Adrenal gland (tissue), 12 donors: ENCODE results near the gene RRAD. TPM values are rescaled to one million over a fixed set of nuclear protein-coding genes. Genes with fewer than 3 reads are reported as not detected.
"Not testable (repeated sequence)": the region's sequence is repeated elsewhere in the genome, so short reads cannot be mapped to it uniquely, and the experiment has no call there.

ENCODE experiments used
- DNase-seq, 7 donors: peaks; one replicate each; pipeline ENCODE4 v3.0.0-alpha.2; 2019 to 2020
- H3K27ac ChIP-seq, 5 donors: fragments of 200-600 bp; sonication (generic) in 4 of 5; 1 replicate in 3 of 5; 2 replicates in 2 of 5; pipeline versions ENCODE4 v1.5.1 to v1.8.0; 2016 to 2020; ENCODE audit warnings: mild to moderate bottlenecking in 1 of 5
- H3K27me3 ChIP-seq: fragments of 200-600 bp; 2 replicates; pipeline ENCODE4 v1.8.0; 2021
- H3K36me3 ChIP-seq, 2 donors: fragments of 200-600 bp; replicated peaks in 1 of 2; 1 replicate in 1 of 2; 2 replicates in 1 of 2; pipeline versions ENCODE4 v1.5.1 to v1.8.0; 2018 to 2022
- H3K4me1 ChIP-seq, 2 donors: fragments of 200-600 bp; replicated peaks in 1 of 2; 1 replicate in 1 of 2; 2 replicates in 1 of 2; pipeline versions ENCODE4 v1.5.1 to v1.8.0; 2018 to 2021
- H3K4me3 ChIP-seq, 4 donors: fragments of 200-600 bp; sonication (generic) in 3 of 4; one replicate each; pipeline ENCODE4 v1.5.1; 2016 to 2018
- H3K9me3 ChIP-seq, 3 donors: fragments of 200-600 bp; sonication (generic) in 1 of 3; replicated peaks in 1 of 3; 1 replicate in 2 of 3; 2 replicates in 1 of 3; pipeline versions ENCODE4 v1.5.1 to v1.8.0; 2016 to 2021
- POLR2A ChIP-seq, 2 donors: fragments of 450-650 bp; IDR thresholded peaks; one replicate each; pipeline ENCODE4 v1.6.1; 2017; ENCODE audit warnings: antibody characterized with exemption in 2 of 2, mild to moderate bottlenecking in 2 of 2, moderate library complexity in 1 of 2
- WGBS, 4 donors: extraction: QIAGEN DNeasy Blood & Tissue Kit in 2 of 4; methylation state at CpG; one replicate each; pipeline versions ENCODE4 v1.1.5 to v1.1.7; 2013 to 2017; 5-methylcytosine and 5-hydroxymethylcytosine counted together
- intact Hi-C, 2 donors: fragments of 100-400 bp; cut with DNase I; formaldehyde crosslinking; loops; one replicate each; pipeline versions ENCODE4 v1.14.1 to v1.15.0; 2022 to 2023
- polyA plus RNA-seq, 3 donors: library from polyadenylated mRNA; stranded (reverse); fragments of 200-250 nt in 2 of 3; fragments of 350-450 nt in 1 of 3; fragmentation: Illumina TruSeq in 1 of 3; extraction: RNeasy Lipid Tissue Mini Kit (QIAGEN cat#74804) in 1 of 3; gene quantifications; one replicate each; pipeline ENCODE4 v1.2.3, GENCODE V29; 2013 to 2014
- total RNA-seq, 9 donors: library from RNA; depleted of rRNA in 4 of 9; stranded (reverse); fragments of >200 nt in 4 of 9; fragments of 120-200 nt in 1 of 9; fragmentation: NEBNext Ultra II Directional in 1 of 9; extraction: Animal tissue kit (Norgen Biotek cat#: 25700) in 1 of 9; gene quantifications; one replicate each; pipeline versions ENCODE4 v1.1.0 to v1.2.4, GENCODE V29; 2013 to 2023
- TF ChIP-seq, protein P1 (sequence below), 6 experiments: fragments of 450-650 bp in 4 of 6; fragments of 200-600 bp in 2 of 6; sonication (generic) in 1 of 6; IDR thresholded peaks; 1 replicate in 5 of 6; 2 replicates in 1 of 6; pipeline versions ENCODE4 v1.5.1 to v1.8.0; 2016 to 2021; ENCODE audit warnings: antibody characterized with exemption in 6 of 6, mild to moderate bottlenecking in 2 of 6, moderate library complexity in 1 of 6
- donor health status: healthy with polysubstance abuse.
- donor health status: Bipolar disorder and iron deficiency.
- donor health status: DM: yes; HTN: yes; CAD: no.
- donor health status: DM: no; HTN: no; CAD: no.
- donor health status: DM: no; HTN: no; CAD: no.
- donor health status: DM: yes; HTN: yes; CAD: no.

RRAD gene
- total and polyA plus RNA-seq, 12 donors: 0.22 to 52.5 (median 13.0) TPM

DNA sequence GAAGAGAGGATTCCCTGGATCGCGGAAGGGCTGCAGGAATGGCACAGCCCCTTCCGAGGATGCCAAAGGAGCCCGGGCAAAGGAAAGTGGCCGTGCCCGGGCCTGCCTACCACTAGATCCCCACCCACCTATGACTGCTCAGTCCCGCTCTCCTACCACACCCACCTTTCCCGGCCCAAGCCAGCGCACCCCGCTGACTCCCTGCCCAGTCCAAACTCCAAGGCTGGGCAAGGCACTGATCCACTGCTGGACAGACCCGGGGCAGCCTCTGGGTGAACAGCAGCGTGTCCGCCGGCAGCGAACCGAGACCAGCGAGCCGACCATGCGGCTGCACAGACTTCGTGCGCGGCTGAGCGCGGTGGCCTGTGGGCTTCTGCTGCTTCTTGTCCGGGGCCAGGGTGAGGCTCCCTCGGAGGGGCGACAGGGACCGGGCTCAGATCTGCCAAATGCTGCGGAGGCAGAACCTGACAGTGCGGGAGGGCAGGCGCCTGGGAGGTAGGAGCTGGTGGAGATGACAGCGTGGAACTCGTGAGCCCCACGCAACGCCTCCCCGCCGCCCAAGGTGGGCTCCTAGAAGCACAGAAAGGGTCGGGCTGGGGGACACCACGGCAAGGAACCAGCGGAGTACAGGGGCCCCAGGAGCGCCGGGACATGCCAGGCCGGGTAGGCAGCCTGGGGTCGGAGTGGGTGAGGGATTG, 10.1 kb upstream of the RRAD start, which contains the start of gene CES2:
CES2 (plus strand) TSS at position 203 of the 698 bp plus-strand sequence; CDS start at position 323, 120 bp downstream.
- WGBS, 4 donors: 10 to 27% (median 21%) methylated on average over 6 to 44 of the region's 44 CpGs
- Histone ChIP-seq H3K4me1 (peaks cover 20 to 42% of the 10 kb centered on the region in 2 donors), H3K9me3 (no peaks in the 10 kb centered on the region), H3K4me3 (peak within 1 kb of the TSS; percentile 80 to 89 (median 82)), H3K27ac (peak within 1 kb of the TSS; percentile 54 to 97 (median 85)), H3K36me3 (peaks cover 0 to 29% of the 10 kb centered on the region in 2 donors), H3K27me3 (no peaks in the 10 kb centered on the region)
- intact Hi-C loops: no loop called here
- DNase-seq: peak; percentile 79 to 92 (median 90)
- TF ChIP-seq, protein P1, sequence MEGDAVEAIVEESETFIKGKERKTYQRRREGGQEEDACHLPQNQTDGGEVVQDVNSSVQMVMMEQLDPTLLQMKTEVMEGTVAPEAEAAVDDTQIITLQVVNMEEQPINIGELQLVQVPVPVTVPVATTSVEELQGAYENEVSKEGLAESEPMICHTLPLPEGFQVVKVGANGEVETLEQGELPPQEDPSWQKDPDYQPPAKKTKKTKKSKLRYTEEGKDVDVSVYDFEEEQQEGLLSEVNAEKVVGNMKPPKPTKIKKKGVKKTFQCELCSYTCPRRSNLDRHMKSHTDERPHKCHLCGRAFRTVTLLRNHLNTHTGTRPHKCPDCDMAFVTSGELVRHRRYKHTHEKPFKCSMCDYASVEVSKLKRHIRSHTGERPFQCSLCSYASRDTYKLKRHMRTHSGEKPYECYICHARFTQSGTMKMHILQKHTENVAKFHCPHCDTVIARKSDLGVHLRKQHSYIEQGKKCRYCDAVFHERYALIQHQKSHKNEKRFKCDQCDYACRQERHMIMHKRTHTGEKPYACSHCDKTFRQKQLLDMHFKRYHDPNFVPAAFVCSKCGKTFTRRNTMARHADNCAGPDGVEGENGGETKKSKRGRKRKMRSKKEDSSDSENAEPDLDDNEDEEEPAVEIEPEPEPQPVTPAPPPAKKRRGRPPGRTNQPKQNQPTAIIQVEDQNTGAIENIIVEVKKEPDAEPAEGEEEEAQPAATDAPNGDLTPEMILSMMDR (IDR thresholded peaks at IDR 0.05): no peak
- TF ChIP-seq POLR2A (IDR thresholded peaks at IDR 0.05): peak in 1 of 2 donors; percentile 88

DNA sequence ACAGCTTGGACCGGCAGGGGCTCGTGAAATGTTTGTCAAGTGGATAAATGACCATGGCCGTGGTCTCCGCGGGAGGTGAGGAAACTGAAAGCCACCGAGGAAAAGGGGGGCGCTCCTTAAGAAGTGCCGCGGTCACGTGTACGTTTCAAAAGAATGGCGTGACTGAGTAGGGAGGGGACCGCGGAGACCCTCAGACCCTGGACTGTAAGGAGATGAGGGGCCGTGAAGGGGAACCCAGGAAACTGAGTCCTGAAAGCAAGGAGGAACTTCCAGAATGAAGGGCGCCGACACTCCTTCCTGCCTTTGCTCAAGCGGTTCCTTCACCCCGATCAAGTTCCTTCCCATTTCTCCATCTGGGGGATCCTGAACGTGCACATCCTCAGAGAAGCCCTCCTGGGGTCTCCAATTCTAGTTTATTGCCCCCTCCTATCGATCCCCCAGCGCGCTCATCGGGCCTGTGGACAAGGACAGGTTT, 9.5 kb upstream of the RRAD start:
- intact Hi-C loops: loop anchor here in 1 of 2 donors (5.0 kb wide), 1 partner anchor 38 kb away; no protein-coding TSS in a partner anchor
- Histone ChIP-seq H3K36me3 (peaks cover 0 to 25% of the 10 kb centered on the region in 2 donors), H3K27ac (peak overlapping the region; percentile 54 to 97 (median 85)), H3K4me3 (peak overlapping the region; percentile 80 to 89 (median 82)), H3K4me1 (peaks cover 20 to 42% of the 10 kb centered on the region in 2 donors)
- H3K9me3 ChIP-seq, H3K27me3 ChIP-seq, DNase-seq: not testable (repeated sequence)
- 1 to 3% (median 1%) methylated on average over 18 to 22 of the region's 24 CpGs for WGBS, 4 donors

DNA sequence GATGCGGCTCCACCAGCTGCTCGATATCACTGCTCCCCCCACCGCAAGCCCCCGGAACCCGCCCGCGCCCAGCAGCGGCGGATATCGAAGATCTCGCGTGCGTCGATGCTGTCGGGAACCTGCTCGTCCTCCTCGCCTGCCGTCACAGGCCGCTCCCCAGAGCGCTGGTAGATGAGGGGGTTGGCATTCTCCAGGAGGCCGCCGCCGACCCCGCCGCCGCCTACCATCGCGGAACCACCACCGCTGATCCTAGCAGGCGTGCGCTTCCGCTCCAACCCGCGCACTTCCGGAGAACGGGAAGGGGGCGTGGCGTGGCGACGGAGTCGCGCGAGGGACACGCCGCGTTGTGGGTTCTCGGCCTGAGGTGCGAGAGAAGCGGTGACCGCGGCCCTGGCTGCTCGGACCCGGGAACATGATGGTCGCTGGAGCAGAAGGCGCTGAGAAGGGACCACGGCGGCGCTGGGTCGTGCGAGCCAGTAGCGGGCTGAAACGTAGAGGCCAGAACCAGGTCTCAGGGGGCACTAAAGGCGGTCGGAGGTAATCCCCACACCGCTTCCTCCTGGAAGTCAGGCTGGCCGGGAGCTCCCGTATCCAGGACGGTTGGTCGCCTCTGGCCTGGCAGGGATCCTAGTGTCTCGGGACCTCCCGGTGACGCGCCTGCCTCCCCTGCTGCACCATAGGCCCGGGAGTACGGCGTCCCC, 9.0 kb upstream of the RRAD start, which contains the start of gene CIAO2B:
CIAO2B (minus strand) TSS at position 265 of the 701 bp plus-strand sequence; CDS start at position 227, 38 bp downstream.
- peak within 1 kb of the TSS; percentile 80 to 89 (median 82) for H3K4me3 ChIP-seq
- peak; percentile 86 to 95 (median 92) for DNase-seq
- H3K27ac ChIP-seq: peak within 1 kb of the TSS; percentile 54 to 97 (median 85)
- TF ChIP-seq POLR2A (IDR thresholded peaks at IDR 0.05): peak; percentile 78 to 93
- TF ChIP-seq, protein P1 (IDR thresholded peaks at IDR 0.05): no peak
- H3K4me1 ChIP-seq: peaks cover 20 to 42% of the 10 kb centered on the region in 2 donors
- WGBS, 4 donors: 0 to 1% (median 0%) methylated on average over 21 to 76 of the region's 76 CpGs; no CpG with 5 or more reads in 1 of the 4 donors
- H3K36me3 ChIP-seq: peaks cover 0 to 20% of the 10 kb centered on the region in 2 donors
- intact Hi-C loops: loop anchor here in 1 of 2 donors (5.0 kb wide), 1 partner anchor 37 kb away; no protein-coding TSS in a partner anchor
- no peaks in the 10 kb centered on the region for H3K9me3 ChIP-seq
- no peaks in the 10 kb centered on the region for H3K27me3 ChIP-seq

DNA sequence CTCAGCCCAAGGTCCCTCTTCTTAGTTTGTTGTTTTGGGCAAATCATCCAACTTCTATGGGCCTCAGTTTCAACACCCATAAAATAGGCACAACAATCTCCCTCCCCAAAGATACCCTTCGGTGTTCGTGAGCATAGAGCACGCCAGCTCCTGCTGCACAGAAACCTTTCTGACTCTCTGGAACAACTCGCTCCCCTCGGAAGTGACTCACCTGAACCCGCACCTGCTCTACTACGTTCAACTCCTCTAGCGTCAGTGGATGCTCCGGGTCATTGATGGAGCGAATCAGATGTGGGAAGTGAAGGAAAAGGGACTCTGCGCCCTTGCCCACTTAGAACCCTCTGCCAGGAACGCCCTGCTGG, 8.4 kb upstream of the RRAD start:
- TF ChIP-seq, protein P1 (IDR thresholded peaks at IDR 0.05): no peak
- no peak for TF ChIP-seq POLR2A (IDR thresholded peaks at IDR 0.05)
- Histone ChIP-seq H3K27ac (peak overlapping the region; percentile 54 to 97 (median 85)), H3K27me3 (no peaks in the 10 kb centered on the region), H3K4me1 (peaks cover 20 to 42% of the 10 kb centered on the region in 2 donors), H3K4me3 (peak overlapping the region; percentile 80 to 89 (median 82)), H3K9me3 (no peaks in the 10 kb centered on the region), H3K36me3 (peaks cover 0 to 14% of the 10 kb centered on the region in 2 donors)
- DNase-seq: peak in 2 of 7 donors; percentile 35 to 51
- WGBS, 4 donors: 0 to 7% (median 1%) methylated on average over 5 to 12 of the region's 12 CpGs
- intact Hi-C loops: loop anchor here in 1 of 2 donors (5.0 kb wide), 1 partner anchor 36 kb away; no protein-coding TSS in a partner anchor
